HepG2 (cell line): ENCODE measurements around the gene CST4. TPM values are rescaled to one million over a fixed set of nuclear protein-coding genes. Genes with fewer than 3 reads are reported as not detected.

Experiments used
- ATAC-seq: fragments of 200-7000 bp; cut with Tn5 transposase; 3 replicates; pipeline ENCODE4 v1.9.1; 2020; ENCODE audit warnings: mild to moderate bottlenecking, moderate library complexity
- BruUV-seq: library from RNA; stranded (reverse); fragments of 400-500 nt; replicated peaks from 2 replicates; lab custom pipeline; 2021; lab: Mats Ljungman, UMichigan
- CTCF ChIA-PET: fragments of 300-600 bp; formaldehyde crosslinking; extraction: SDS; loops from one replicate; lab custom pipeline; 2021; ENCODE audit warnings: low total read pairs, inconsistent platforms, low intra/inter-chr PET ratio; lab: Yijun Ruan, JAX
- POLR2A ChIA-PET: fragments of 350-600 bp; sonication (Branson Sonifier 250); formaldehyde crosslinking; loops from one replicate; lab custom pipeline; 2020; ENCODE audit warnings: antibody characterized with exemption, inconsistent platforms; lab: Yijun Ruan, JAX
- DNase-seq: peaks from one replicate; pipeline ENCODE4 v3.0.0-alpha.2; 2015; ENCODE audit warnings: low spot score
- FAIRE-seq: peaks from 3 replicates; lab custom pipeline; 2011; peaks lifted over from hg19 to GRCh38; lab: Jason Lieb, UNC
- H2AFZ ChIP-seq: one replicate; pipeline ENCODE4 v1.6.1; 2011; ENCODE audit warnings: low read length, inconsistent platforms
- H3K27ac ChIP-seq: fragments of 300-600 bp; 3 replicates; pipeline ENCODE4 v1.8.0; 2011; ENCODE audit warnings: mixed run types, mild to moderate bottlenecking, mixed read lengths, low read length, inconsistent platforms; ENCODE audit not compliant: insufficient read depth; ENCODE audit errors: extremely low read length
- H3K27me3 ChIP-seq, 2 experiments: fragments of 200-600 bp in 1 of 2; 2 replicates in 1 of 2; 3 replicates in 1 of 2; pipeline versions ENCODE4 v1.6.0 to v1.8.0; 2011; ENCODE audit warnings: low read length in 2 of 2, mild to moderate bottlenecking in 2 of 2, moderate library complexity in 2 of 2, inconsistent platforms in 1 of 2; ENCODE audit not compliant: insufficient read depth in 2 of 2, control insufficient read depth in 1 of 2
- H3K36me3 ChIP-seq, 2 experiments: fragments of 200-600 bp in 1 of 2; replicated peaks in 1 of 2; 2 replicates in 1 of 2; 3 replicates in 1 of 2; pipeline versions ENCODE4 v1.5.1 to v1.8.0; 2011; ENCODE audit warnings: low read length in 2 of 2, inconsistent platforms in 1 of 2; ENCODE audit not compliant: insufficient read depth in 2 of 2, control insufficient read depth in 1 of 2
- H3K4me1 ChIP-seq: 2 replicates; pipeline ENCODE4 v1.5.1; 2012; ENCODE audit warnings: low read length, inconsistent platforms; ENCODE audit not compliant: insufficient read depth
- H3K4me2 ChIP-seq: 2 replicates; pipeline ENCODE4 v1.6.0; 2011; ENCODE audit warnings: low read depth, low read length, inconsistent platforms
- H3K4me3 ChIP-seq, 3 experiments: fragments of 200-600 bp in 1 of 3; sonication (generic), shearing (Covaris generic) in 1 of 3; replicated peaks in 1 of 3; 2 replicates each; pipeline ENCODE4 v1.5.1; 2011 to 2016; ENCODE audit warnings: low read length in 3 of 3, inconsistent platforms in 2 of 3, low read depth in 2 of 3, mild to moderate bottlenecking in 2 of 3, control low read depth in 1 of 3, mixed read lengths in 1 of 3; ENCODE audit not compliant: insufficient read depth in 1 of 3
- H3K79me2 ChIP-seq: one replicate; pipeline ENCODE4 v1.6.1; 2011; ENCODE audit warnings: low read length, inconsistent platforms; ENCODE audit not compliant: insufficient read depth
- H3K9ac ChIP-seq: 2 replicates; pipeline ENCODE4 v1.6.0; 2011; ENCODE audit warnings: mild to moderate bottlenecking, low read depth, low read length, inconsistent platforms; ENCODE audit not compliant: insufficient read depth
- H3K9me3 ChIP-seq: 2 replicates; pipeline ENCODE4 v1.5.1; 2012; ENCODE audit warnings: mild to moderate bottlenecking, low read length
- H4K20me1 ChIP-seq: 2 replicates; pipeline ENCODE4 v1.6.0; 2011; ENCODE audit warnings: inconsistent platforms, mild to moderate bottlenecking, low read length, moderate library complexity; ENCODE audit not compliant: insufficient read depth
- GABPB1 ChIP-seq: IDR thresholded peaks from 2 replicates; pipeline ENCODE4 v1.6.1; 2016; ENCODE audit warnings: mild to moderate bottlenecking, missing genetic modification reagents, moderate library complexity, missing compliant biosample characterization
- NBN ChIP-seq: fragments of 450-650 bp; conservative IDR thresholded peaks from 2 replicates; pipeline ENCODE4 v1.6.1; 2017
- WGBS: methylation state at CpG from one replicate; pipeline ENCODE4 v1.1.6; 2017; ENCODE audit warnings: low lambda C conversion rate; 5-methylcytosine and 5-hydroxymethylcytosine counted together
- in situ Hi-C: cut with HindIII; loops from 2 replicates; pipeline ENCODE4 v1.10.0; 2017; ENCODE audit warnings: low pct_unique_long_range_greater_than_20kb; ENCODE audit not compliant: extremely low pct_ligation_motif_present
- intact Hi-C: fragments of 100-400 bp; cut with micrococcal nuclease; formaldehyde crosslinking; loops from one replicate; pipeline ENCODE4 v1.10.0; 2022; ENCODE audit not compliant: unreplicated experiment
- polyA plus RNA-seq, 8 experiments: library from polyadenylated mRNA; depleted of rRNA in 3 of 8; stranded (reverse) in 7 of 8; unstranded in 1 of 8; fragments of >200 nt; fragmentation: Illumina TruSeq in 4 of 8; extraction: Trizol in 4 of 8; gene quantifications; 2 replicates each; pipeline versions ENCODE4 v1.2.1 to v1.2.3, GENCODE V29; 2011 to 2016; ENCODE audit warnings: low read depth in 4 of 8, missing spikeins in 1 of 8, mixed read lengths in 1 of 8; ENCODE audit not compliant: insufficient read depth in 1 of 8
- total RNA-seq, 5 experiments: library from RNA; depleted of rRNA; stranded (reverse); fragments of >200 nt; fragmentation: Illumina TruSeq; extraction: Trizol; gene quantifications; 2 replicates each; pipeline ENCODE4 v1.2.3, GENCODE V29; 2016; ENCODE audit warnings: low read depth in 1 of 5
- TF ChIP-seq, protein P1 (sequence below): sonication (generic); formaldehyde crosslinking; conservative IDR thresholded peaks from 2 replicates; pipeline ENCODE4 v1.4.0; 2020; ENCODE audit warnings: missing genetic modification reagents
- TF ChIP-seq, protein P2 (sequence below): sonication (generic); formaldehyde crosslinking; IDR thresholded peaks from 2 replicates; pipeline ENCODE4 v1.5.0; 2020; ENCODE audit warnings: mild to moderate bottlenecking, missing genetic modification reagents, moderate library complexity

CST4 gene
- total and polyA plus RNA-seq, 2 of the 13 experiments (the other 11 are each of a cell fraction or from before 2014, with no cell fraction given): not detected

DNA sequence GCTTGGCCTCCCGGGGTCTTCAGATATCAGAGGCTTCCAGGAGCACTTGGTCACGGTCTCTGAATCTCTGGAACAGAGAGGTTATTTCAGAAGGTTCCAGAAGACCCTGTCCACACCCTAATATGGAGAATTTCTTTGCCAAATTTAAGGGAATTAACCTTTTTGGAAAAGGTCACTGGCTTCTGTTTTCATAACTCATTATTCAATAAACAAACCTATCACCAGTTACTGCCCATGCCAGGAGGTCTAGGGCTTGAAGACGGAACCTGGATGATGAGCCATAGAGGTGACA lies 507 bp upstream of the CST4 start (continued):
- TF ChIP-seq, protein P1, sequence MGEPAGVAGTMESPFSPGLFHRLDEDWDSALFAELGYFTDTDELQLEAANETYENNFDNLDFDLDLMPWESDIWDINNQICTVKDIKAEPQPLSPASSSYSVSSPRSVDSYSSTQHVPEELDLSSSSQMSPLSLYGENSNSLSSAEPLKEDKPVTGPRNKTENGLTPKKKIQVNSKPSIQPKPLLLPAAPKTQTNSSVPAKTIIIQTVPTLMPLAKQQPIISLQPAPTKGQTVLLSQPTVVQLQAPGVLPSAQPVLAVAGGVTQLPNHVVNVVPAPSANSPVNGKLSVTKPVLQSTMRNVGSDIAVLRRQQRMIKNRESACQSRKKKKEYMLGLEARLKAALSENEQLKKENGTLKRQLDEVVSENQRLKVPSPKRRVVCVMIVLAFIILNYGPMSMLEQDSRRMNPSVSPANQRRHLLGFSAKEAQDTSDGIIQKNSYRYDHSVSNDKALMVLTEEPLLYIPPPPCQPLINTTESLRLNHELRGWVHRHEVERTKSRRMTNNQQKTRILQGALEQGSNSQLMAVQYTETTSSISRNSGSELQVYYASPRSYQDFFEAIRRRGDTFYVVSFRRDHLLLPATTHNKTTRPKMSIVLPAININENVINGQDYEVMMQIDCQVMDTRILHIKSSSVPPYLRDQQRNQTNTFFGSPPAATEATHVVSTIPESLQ: no peak
- TF ChIP-seq NBN: no peak
- TF ChIP-seq, all 625 proteins: peak for 0

DNA sequence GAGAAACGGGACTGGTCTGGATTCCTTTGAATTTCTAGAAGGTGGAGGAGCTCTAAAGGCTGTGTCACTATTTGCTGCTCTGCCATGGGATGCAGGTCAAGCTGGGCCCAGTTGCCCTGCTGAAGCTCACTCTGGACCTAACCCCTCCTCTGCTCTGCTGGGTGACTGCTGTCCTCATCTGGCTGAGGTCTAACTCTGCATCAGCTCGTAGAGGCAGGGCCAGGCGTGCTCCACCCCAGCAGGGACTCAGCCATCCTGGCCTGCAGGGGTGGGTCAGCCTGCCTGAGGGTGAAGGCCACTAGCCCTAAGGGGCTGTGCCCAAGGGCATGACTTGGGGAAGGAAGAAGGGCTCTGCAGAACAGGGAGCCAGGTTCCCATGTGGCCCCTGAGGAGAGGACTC lies 852 bp downstream of the CST4 start:
- in situ Hi-C loops: no loop called here
- H3K27me3 ChIP-seq: peaks cover 1 to 16% of the 10 kb centered on the region in 2 experiments; a peak in 2 of 5 replicates
- no TSS peak for BruUV-seq
- CTCF ChIA-PET: no interaction called here
- no peaks in the 10 kb centered on the region for H4K20me1 ChIP-seq
- ATAC-seq: peak; percentile 14; the same call in 2 of the 3 replicates
- H3K9me3 ChIP-seq: no peaks in the 10 kb centered on the region
- WGBS: 10% methylated on average over 2 of the region's 3 CpGs
- no peak overlapping the region for H3K4me2 ChIP-seq
- no peak overlapping the region for H3K27ac ChIP-seq
- H3K4me3 ChIP-seq: no peak overlapping the region
- no peak for FAIRE-seq
- H3K9ac ChIP-seq: no peak overlapping the region
- no peaks in the 10 kb centered on the region for H3K79me2 ChIP-seq
- no peak for DNase-seq
- POLR2A ChIA-PET: no interaction called here
- no peaks in the 10 kb centered on the region for H3K4me1 ChIP-seq
- H2AFZ ChIP-seq: no peak overlapping the region
- H3K36me3 ChIP-seq: no peaks in the 10 kb centered on the region
- TF ChIP-seq GABPB1: no peak
- TF ChIP-seq, protein P2, sequence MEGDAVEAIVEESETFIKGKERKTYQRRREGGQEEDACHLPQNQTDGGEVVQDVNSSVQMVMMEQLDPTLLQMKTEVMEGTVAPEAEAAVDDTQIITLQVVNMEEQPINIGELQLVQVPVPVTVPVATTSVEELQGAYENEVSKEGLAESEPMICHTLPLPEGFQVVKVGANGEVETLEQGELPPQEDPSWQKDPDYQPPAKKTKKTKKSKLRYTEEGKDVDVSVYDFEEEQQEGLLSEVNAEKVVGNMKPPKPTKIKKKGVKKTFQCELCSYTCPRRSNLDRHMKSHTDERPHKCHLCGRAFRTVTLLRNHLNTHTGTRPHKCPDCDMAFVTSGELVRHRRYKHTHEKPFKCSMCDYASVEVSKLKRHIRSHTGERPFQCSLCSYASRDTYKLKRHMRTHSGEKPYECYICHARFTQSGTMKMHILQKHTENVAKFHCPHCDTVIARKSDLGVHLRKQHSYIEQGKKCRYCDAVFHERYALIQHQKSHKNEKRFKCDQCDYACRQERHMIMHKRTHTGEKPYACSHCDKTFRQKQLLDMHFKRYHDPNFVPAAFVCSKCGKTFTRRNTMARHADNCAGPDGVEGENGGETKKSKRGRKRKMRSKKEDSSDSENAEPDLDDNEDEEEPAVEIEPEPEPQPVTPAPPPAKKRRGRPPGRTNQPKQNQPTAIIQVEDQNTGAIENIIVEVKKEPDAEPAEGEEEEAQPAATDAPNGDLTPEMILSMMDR (CRISPR knock-in tag): peak; percentile 31; the same call in 1 of the 2 replicates
- intact Hi-C loops: no loop called here
